K562 (cell line): ENCODE data around the gene ORM1.

Source experiments
- FOXM1 ChIP-seq, 2 experiments: fragments of 450-650 bp in 1 of 2; sonication (generic) in 1 of 2; formaldehyde crosslinking in 1 of 2; IDR thresholded peaks; 2 replicates each; pipeline versions ENCODE4 v1.6.1 to v1.9.0; 2017 to 2022; ENCODE audit warnings: low read depth in 2 of 2, mild to moderate bottlenecking in 2 of 2, missing genetic modification reagents in 1 of 2, moderate library complexity in 1 of 2
- KLF16 ChIP-seq: IDR thresholded peaks from 2 replicates; pipeline ENCODE4 v1.6.1; 2016; ENCODE audit warnings: antibody characterized with exemption
- POLR2A ChIP-seq: fragments of 450-650 bp; conservative IDR thresholded peaks from 2 replicates; pipeline ENCODE4 v1.6.1; 2016
- PURB ChIP-seq: sonication (generic); formaldehyde crosslinking; IDR thresholded peaks from 2 replicates; pipeline ENCODE4 v1.9.0; 2021; ENCODE audit warnings: low read depth, mild to moderate bottlenecking, missing genetic modification reagents
- TF ChIP-seq, protein P1 (sequence below), 3 experiments: IDR thresholded peaks in 2 of 3; conservative IDR thresholded peaks in 1 of 3; 2 replicates each; pipeline ENCODE4 v1.5.1; 2011 to 2012; ENCODE audit warnings: low read length in 3 of 3, mild to moderate bottlenecking in 3 of 3, control low read depth in 2 of 3, improper control_type of control experiment in 1 of 3, inconsistent platforms in 1 of 3, low read depth in 1 of 3, mixed read lengths in 1 of 3, moderate library complexity in 1 of 3; ENCODE audit not compliant: insufficient read depth in 2 of 3
- TF ChIP-seq, protein P2 (sequence below): fragments of 150-350 bp; IDR thresholded peaks from 2 replicates; pipeline ENCODE4 v1.6.1; 2014; ENCODE audit warnings: low read depth, mild to moderate bottlenecking, low read length, borderline replicate concordance

DNA sequence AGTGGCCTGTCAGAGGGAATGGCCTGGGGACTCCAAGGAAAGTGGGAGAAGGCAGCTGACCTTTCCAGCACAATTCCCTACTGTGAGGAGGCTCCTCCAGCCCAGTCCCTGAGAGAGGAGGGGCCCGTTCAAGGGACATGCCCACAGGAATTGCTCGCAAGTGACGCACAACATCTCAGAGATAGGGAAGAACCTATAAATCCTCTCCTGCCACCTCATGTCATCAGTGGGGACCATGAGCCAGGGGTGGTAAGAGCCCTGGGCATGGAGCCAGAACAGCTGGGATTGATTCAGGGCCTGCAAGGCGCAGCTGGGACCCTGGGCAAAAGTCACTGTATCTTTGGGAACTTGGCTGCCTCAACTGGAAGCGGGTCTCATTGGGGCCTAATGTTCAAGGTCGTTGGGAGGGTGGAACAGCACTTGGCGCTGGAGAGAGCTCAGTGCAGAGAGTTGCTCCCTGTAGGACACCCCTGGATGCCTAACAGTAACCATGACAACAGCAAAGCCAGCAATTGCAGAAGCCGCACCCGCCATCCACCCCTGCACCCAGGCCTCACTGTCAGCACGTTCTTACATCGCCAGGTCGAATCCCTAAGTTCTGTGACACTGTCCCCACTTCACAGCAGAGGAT lies 41.3 kb upstream of the ORM1 start:
- no peak for TF ChIP-seq PURB (CRISPR knock-in tag)
- TF ChIP-seq, protein P1, sequence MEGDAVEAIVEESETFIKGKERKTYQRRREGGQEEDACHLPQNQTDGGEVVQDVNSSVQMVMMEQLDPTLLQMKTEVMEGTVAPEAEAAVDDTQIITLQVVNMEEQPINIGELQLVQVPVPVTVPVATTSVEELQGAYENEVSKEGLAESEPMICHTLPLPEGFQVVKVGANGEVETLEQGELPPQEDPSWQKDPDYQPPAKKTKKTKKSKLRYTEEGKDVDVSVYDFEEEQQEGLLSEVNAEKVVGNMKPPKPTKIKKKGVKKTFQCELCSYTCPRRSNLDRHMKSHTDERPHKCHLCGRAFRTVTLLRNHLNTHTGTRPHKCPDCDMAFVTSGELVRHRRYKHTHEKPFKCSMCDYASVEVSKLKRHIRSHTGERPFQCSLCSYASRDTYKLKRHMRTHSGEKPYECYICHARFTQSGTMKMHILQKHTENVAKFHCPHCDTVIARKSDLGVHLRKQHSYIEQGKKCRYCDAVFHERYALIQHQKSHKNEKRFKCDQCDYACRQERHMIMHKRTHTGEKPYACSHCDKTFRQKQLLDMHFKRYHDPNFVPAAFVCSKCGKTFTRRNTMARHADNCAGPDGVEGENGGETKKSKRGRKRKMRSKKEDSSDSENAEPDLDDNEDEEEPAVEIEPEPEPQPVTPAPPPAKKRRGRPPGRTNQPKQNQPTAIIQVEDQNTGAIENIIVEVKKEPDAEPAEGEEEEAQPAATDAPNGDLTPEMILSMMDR (IDR thresholded peaks at IDR 0.05 in 2 of 3, conservative IDR thresholded peaks at IDR 0.05 in 1 of 3; ENCODE audit: insufficient read depth in 2 of 3, low read depth in 1 of 3, low read length in 3 of 3): no peak
- TF ChIP-seq KLF16: no peak
- no peak for TF ChIP-seq POLR2A
- TF ChIP-seq, protein P2, sequence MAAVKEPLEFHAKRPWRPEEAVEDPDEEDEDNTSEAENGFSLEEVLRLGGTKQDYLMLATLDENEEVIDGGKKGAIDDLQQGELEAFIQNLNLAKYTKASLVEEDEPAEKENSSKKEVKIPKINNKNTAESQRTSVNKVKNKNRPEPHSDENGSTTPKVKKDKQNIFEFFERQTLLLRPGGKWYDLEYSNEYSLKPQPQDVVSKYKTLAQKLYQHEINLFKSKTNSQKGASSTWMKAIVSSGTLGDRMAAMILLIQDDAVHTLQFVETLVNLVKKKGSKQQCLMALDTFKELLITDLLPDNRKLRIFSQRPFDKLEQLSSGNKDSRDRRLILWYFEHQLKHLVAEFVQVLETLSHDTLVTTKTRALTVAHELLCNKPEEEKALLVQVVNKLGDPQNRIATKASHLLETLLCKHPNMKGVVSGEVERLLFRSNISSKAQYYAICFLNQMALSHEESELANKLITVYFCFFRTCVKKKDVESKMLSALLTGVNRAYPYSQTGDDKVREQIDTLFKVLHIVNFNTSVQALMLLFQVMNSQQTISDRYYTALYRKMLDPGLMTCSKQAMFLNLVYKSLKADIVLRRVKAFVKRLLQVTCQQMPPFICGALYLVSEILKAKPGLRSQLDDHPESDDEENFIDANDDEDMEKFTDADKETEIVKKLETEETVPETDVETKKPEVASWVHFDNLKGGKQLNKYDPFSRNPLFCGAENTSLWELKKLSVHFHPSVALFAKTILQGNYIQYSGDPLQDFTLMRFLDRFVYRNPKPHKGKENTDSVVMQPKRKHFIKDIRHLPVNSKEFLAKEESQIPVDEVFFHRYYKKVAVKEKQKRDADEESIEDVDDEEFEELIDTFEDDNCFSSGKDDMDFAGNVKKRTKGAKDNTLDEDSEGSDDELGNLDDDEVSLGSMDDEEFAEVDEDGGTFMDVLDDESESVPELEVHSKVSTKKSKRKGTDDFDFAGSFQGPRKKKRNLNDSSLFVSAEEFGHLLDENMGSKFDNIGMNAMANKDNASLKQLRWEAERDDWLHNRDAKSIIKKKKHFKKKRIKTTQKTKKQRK: no peak
- no peak for TF ChIP-seq FOXM1 (IDR thresholded peaks at IDR 0.05; ENCODE audit: low read depth)
- no peak for TF ChIP-seq FOXM1 (CRISPR knock-in tag; IDR thresholded peaks at IDR 0.05; ENCODE audit: low read depth)
